ENCODE results near the gene MISP.

MISP gene

DNA sequence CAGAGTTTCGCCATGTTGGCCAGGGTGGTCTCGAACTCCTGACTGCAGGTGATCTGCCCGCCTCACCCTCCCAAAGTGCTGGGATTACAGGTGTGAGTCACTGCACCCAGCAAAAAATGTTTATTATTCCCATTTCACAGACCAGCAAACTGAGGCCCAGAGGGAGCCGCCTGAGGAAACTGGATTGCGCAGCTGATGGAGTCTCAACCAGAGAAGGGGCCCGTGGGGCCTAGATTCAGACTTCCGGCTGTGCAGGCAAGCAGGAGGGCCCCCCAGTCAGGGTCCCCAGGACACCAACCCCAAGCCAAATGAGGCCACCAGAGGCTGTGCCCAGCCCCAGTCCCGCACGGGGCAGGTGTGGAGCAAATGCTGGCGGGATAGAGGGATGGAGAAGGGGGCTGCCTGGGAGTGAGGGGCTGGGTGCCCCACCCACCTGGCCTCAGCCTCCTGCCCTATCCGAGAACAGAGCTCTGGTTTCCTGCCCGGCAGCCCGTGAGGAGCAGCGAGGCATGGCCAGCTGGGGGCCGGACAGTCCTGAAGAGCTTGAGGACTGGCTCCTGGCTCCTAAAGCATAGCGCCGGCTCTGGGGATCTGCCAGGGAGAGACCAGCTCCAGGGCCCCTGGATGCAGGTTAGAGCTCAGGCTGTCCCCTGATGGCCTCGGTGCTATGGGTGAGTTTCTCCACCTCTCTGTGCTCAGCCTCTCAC lies 22.0 kb downstream of the MISP start:
- no peak for DNase-seq (ENCODE audit: low read depth)

DNA sequence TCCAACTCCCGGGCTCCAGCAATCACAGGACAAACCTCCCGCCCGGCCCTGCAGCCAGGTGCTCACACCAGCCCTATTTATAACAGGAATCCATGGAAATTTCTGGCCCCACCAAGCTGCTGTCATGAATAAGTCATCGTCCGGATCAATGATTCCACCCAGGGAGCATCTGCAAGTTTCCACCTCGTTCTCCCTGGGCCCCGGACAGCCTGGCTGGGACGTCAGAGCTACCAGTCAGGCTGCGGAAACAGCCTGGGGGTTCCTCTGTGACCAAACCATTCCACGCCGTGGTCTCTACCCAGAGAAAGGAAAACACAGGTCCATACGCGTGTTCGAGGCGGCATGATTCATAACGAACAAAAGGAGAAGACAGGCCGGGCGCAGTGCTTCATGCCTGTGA lies 25.6 kb downstream of the MISP start:
- no peak for DNase-seq (ENCODE audit: low read depth)

DNA sequence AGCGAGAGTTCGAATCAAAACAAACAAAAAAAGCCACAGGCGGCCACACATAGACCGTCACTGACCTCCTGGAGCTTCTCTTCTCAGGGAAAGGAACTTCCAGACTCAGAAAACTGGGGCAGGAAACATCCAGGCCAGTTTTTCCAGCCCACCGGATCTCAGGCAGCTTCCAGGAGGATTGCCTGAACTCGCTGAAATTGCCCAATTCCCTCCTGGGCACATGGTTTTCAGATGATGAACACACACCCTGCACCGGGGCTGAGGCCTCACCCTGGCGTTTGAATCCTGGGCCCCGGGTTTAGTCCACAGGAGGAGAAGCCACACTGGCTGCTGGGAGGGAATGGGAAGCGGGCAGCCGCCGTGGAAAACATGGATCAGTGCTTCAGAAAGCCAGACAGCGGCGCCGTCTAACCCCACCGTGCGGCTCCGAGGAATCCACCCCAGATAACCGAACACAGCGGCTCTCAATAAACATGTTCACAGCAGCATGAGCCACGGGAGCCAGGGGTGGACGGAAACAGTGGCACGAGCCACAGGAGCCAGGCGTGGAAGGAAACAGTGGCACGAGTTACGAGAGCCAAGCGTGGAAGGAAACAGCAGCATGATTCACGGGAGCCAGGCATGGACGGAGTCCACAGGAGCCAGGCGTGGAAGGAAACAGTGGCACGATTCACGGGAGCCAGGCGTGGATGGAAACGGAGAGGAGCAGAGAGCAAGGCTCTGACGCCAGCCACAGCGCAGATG lies 28.2 kb downstream of the MISP start:
- no peak for DNase-seq (ENCODE audit: low read depth)

DNA sequence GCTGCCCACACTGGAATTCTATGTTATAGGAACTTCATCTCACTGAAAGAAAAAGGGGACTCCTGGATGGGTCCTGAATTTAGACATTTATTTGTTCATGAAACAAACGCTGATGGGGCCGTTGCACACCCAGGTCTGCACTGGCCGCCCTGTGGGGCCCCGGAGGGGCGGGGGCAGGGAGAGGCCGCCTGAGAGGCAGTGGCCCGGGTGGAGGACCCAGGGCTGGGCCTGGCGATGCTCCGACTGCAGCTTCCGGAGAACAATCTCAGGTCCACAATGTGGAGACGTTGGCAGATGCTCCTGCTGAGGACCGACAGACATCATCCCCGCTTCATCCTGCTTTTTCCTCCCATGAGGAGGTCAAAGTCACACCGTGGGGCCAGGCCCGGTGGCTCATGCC lies 30.0 kb downstream of the MISP start:
- no peak for DNase-seq (ENCODE audit: low read depth)

DNA sequence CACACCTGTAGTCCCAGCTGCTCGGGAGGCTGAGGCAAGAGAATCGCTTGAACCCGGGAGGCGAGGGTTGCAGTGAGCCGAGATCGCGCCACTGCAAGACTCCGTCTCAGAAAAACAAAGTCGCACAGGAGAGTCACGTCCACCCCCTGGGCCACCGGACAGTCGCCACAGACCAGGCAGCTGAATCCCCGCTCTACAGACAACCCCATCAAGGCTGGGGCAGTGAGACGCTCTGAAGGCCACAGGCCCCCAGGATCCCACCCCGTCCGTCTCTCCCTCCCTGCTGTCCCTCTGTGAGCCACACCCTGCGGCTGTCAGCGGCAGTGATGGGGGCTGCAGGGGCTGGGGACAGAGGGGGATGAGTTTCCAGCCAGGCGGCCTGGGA lies 30.9 kb downstream of the MISP start:
- DNase-seq (ENCODE audit: low read depth), result no peak

DNA sequence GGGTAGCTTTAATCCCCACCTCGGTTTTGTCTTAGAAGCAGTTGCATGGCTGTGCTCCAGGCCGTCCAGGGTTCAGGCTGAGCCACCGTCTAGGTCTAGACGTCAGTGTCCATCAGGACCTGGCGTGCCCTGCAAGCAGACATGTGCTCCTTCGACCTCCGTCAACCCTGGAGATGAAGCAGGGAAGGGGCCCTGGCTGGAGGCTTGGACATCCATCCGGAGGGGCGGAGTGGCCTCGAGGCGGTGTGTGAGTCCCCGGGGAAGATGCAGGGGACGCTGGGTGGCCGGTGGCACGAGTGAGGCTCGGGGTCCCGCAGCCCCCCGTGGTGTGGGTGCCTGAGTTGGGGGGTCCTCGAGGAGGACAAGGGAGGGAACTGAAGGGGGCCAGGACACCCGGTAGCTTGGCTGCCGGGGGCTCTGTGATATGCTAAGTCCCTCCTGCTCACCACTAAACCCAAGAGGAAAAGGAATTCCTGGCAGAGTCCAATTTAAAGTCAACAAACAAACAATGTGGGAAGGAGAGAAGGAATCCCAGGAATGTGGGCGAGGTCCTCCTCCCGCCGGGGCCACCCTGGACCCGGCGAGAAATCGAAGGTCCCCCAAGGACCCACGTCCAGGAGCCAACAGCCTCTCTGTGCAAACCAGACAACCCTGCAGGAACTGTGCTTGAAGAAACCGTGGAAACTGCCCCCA lies 31.4 kb downstream of the MISP start:
- no peak for DNase-seq (ENCODE audit: low read depth)

DNA sequence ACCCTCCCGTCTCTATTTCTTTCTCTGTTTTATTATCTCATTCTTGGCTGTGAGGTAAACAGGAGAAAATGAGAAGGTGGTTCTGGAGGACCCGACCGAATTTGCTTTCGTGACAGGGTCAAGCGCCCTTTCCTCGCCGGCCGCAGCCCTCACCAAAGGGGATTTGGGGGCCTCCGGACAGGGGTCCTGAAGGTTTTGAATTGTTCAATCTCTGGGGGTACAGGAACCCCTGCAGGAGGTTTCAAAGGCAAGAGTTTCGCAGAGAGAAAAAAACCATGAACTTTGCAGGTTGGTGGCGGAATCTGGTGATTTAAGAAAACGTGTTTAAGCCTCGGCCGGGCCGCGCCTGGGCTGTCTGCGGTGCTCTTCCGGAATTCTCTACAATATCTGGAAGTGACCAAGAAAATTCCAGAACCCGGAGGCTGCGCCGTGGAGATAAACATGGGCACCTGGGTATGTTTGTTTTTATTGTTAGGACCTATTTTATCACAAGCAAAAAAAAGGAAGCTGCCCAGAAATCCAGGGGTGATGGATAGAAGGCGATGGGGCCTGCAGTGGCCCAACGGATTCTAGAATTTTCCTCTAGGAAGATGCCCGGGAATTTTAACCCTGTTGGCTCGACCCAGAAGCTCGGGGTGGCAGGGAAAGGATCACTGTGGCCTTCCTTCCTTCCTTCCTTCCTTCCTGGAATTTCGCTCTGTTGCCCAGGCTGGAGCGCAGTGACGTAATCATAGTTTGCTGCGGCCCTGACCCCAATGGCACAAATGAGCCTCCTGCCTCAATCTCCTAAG lies 32.2 kb downstream of the MISP start:
- no peak for DNase-seq (ENCODE audit: low read depth)

DNA sequence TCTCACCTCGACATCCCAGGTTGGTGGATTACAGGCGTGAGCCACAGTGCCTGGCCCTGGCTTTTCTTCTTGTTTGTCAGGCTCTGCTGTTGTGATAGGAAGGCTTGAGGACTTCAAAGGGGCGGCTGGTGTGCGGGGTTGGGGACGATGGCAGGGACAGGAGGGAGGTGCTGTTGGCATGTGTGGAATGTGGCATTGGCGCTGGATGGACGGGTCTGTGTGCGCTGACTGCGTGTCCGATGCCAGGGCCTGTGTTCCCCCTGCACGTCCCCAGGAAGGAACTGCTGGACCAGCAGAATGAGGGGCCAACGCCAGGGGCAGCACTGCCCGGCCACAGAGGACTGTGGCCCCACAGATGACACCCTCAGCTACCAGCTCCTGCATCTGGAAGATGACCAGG lies 33.6 kb downstream of the MISP start:
- no peak for DNase-seq (ENCODE audit: low read depth)

DNA sequence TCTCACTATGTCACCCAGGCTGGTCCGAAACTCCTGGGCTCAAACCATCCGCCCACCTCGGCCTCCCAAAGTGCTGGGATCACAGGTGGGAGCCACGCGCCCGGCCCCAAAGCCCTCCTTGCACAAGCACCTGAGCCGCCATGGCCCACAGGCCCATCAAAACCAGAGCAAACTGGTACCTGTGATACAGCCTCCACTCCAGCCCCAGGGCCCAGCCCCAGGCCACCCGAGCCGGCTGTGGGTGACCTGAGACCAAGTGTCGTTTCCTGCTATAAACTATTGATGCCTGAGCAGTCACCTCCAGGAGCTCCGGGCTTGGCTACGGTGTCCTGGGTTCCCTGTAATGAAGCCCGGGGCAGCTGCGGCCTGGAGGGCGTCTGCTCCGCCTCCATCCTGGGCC lies 36.6 kb downstream of the MISP start:
- DNase-seq (ENCODE audit: low read depth), result no peak

DNA sequence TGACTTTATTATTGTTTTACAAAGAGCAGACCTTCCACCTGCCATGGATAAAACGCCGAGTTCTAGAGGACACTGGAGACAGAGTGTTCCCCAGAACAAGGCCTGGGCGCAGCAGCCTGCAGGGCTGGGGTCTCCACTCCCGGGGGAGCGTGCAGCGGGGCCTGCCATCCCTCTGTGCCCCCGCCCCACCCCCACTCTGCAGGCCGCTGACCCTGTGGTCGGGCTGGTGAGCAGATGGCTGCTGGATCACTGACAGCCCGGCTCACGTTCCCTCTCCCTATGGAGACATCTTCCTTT lies 37.7 kb downstream of the MISP start:
- no peak for DNase-seq (ENCODE audit: low read depth)

DNA sequence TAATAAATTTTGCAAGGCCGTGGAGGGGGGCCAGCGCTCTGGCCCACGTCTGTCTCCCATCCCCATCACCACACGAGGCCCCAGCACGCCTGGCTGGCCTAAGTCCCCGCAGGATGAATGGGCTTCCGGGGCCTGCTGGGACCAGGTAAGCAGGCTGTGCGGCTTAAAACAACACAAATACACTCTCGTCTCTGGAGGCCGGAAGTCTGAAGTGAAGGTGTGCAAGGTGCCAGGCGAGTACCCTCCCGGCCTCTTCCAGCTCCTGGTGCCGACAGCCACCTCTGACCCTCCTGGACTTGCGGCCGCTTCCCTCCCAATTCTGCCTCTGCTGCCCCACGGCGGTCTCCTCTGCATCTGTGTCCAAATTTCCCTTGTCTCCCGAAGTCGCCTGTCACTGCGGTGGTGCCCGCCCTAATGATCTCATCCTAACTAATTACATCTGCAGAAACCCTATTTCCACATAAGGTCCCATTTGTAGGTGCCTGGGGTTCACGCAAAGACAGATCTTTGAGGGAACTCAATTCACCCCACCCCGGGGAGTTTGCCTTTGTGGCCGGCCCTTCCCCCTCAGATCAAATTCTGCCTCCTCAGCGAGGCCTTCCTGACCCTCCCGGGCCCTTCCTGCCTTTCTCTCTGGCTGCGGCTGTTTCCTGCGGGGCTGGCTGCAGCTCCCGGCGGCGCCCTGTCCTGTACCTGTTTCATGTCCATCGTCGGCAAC lies 38.2 kb downstream of the MISP start:
- DNase-seq (ENCODE audit: low read depth), result no peak

DNA sequence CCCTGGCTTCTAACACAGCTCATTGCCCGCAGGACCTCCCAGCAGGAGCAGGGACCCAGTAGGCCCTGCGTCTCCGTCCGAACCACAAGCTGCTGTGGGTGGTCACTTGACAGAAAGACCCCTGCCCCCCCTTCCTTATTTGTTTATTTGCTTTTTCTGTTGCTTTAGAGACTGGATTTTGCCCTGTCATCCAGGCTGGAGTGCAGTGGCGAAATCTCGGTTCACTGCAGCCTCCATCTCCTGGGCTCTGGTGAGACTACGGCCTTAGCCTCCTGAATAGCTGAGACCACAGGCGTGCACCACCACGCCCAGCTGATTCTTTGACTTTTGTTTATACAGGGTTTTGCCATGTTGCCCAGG lies 38.8 kb downstream of the MISP start:
- no peak for DNase-seq (ENCODE audit: low read depth)

DNA sequence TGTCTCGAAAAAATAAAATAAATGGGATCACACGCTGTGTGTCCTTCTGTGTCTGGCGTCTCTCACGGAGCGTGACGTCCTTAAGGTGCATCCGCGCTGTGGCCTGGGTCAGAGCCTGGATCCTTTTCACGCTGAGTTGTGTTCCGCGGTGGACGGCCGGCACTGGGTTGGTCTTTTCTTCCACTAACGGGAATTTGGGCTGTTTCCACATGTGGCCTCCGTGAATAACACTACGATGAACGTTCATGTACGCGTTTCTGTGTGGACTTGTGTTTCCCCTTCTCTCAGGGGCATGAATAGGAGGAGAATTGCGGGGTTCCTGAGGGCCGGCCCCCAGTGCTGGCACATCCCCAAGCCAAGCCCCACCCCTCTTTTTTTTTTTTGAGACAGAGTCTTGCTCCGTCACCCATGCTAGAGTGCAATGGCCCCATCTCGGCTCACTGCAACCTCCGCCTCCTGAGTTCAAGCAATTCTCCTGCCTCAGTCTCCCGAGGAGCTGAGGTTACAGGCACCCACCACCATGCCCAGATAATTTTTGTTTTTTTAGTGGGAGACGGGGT lies 40.2 kb downstream of the MISP start:
- DNase-seq (ENCODE audit: low read depth), result no peak

DNA sequence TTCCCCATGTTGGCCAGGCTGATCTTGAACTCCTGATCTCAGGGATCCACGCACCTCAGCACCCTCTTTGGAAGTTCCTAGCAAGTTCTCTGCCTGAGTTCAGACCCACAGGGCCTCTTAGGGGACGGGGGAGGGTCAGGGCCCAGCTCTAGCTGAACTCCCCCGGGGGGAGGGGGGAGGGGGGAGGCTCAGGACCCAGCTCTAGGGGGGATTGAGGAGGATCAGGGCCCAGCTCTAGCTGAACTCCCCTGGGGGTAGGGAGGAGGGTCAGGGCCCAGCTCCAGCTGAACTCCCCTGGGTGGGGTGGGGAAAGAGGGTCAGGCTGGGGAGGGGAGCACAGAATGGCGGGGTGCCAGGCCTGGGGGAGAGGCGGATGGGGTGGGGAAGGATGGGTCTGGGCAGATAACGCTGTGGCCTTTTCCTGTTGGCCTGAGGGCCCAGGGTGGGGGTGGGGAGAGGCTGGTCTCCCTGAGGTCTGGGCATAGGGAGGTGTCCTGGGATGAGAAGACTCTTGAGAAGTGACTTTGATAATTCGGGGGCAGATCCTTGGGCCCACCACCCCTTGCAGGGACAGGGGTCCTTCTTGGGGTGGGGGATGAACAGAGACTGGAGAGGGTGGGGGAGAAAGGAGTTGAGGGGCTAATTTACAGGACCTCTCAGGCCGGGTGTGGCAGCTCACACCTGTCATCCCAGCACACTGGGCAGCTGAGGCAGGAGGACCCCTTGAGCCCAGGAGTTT lies 40.8 kb downstream of the MISP start:
- DNase-seq (ENCODE audit: low read depth), result no peak

DNA sequence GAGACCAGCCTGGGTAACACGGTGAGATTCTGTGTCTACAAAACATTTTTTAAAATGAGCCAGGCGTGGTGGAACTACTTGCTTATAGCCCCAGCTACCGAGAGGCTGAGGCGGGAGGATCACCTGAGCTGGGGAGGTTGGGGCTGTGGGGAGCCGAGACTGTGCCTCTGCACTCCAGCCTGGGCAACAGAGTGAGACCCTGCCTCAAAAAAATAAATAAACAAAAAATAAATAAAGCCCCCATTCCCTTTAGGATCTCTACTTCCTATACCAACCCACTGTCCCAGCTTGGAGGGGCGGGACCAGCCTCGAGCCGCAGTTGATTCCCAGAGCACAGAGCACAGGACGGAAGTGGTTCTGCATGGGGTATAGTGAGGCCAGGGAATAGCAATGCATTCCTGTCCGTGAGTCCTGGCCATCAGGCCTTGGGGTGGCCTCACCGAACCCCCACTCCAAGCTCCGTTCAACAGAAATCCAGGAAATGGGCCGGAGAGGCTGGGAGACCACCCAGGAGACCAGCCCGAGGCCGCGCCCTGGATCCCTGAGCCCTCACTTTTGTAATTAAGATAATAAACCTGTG lies 41.5 kb downstream of the MISP start:
- no peak for DNase-seq (ENCODE audit: low read depth)

DNA sequence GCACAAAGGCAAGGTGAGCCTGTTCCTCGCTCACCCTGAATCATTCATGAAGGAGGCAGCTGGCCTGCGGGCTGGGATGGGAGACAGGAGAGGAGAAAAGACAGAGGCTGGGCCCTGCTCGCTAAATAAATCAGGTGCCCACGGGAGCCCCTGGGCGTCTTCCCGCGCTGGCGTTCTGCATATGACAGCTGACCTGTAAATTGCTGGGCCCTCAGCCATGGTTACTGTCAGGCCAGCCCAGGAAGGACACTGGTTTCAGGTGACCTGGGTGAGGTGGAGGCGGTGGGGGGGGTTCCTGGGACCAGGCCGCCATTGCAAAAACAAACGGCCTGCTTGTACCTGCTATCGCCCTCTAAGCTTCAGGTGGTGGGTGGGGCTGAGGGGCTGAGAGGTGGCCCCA lies 42.9 kb downstream of the MISP start:
- no peak for DNase-seq (ENCODE audit: low read depth)

DNA sequence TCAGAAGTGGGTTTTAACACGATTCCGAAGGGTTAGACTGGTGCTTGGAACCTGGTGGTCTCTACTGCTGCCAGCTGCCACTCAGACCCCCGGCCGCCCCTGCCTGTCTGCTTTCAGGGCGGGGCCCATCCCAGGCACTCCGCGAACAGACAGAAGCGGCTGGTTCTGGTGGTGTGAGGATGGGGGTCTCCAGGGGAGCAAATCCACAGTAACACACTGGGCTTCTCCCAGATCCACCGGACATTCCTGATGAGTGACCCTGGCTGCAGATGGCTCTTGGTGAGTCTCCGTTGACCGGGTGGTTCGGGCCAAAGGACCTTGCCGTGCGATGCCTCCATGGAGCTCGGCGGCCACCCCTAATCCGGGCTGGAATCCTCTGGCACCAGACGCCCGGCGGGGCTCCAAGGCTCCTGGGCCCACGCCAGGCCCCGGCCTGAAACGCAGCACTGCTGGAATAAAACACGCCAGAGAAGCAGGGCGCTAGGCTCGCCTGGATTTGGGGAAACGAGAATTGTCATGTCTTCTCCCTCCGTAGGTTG lies 44.2 kb downstream of the MISP start:
- no peak for DNase-seq (ENCODE audit: low read depth)

DNA sequence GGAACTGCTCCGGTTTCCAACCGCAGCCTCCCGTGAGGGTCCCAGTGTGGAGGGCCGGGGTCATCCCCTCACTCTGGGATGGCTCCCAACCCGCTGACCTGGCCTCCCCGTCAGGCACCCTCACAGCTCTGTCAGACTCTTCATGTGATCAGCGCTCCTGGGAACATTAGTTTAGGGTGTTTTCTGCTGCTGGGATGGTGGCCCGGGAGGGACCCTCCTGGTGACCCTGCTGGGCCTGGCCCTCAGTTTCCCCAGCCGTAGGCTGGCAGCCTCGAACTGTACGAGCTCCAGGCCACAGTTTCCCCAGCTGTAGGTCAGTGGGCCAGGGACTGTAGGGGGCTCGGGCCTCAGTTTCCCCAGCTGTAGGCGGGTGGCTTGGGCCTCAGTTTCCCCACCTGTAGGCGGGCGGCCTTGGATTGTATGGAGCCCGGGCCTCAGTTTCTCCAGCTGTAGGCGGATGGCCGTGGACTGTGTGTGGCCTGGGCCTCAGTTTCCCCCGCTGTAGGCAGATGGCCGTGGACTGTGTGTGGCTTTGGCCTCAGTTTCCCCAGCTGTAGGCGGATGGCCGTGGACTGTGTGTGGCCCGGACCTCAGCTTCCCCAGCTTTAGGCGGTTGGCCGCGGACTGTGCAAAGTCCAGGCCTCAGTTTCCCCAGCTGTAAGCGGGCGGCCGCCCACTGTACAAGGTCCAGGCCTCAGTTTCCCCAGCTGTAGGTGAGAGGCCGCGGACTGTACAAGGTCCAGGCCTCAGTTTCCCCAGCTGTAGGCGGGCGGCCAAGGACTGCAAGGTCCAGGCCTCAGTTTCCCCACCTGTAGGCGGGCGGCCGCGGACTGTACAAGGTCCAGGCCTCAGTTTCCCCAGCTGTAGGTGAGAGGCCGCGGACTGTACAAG lies 45.0 kb downstream of the MISP start:
- DNase-seq (ENCODE audit: low read depth), result no peak
